HepG2 (cell line): ENCODE data around the gene ABTB2. TPM values are rescaled to one million over a fixed set of nuclear protein-coding genes. Genes with fewer than 3 reads are reported as not detected.

ENCODE experiments used
- ATAC-seq: fragments of 200-7000 bp; cut with Tn5 transposase; 3 replicates; pipeline ENCODE4 v1.9.1; 2020; ENCODE audit warnings: mild to moderate bottlenecking, moderate library complexity
- BruUV-seq: library from RNA; stranded (reverse); fragments of 400-500 nt; replicated peaks from 2 replicates; lab custom pipeline; 2021; lab: Mats Ljungman, UMichigan
- CTCF ChIA-PET: fragments of 300-600 bp; formaldehyde crosslinking; extraction: SDS; loops from one replicate; lab custom pipeline; 2021; ENCODE audit warnings: low total read pairs, inconsistent platforms, low intra/inter-chr PET ratio; lab: Yijun Ruan, JAX
- POLR2A ChIA-PET: fragments of 350-600 bp; sonication (Branson Sonifier 250); formaldehyde crosslinking; loops from one replicate; lab custom pipeline; 2020; ENCODE audit warnings: antibody characterized with exemption, inconsistent platforms; lab: Yijun Ruan, JAX
- DNase-seq: peaks from one replicate; pipeline ENCODE4 v3.0.0-alpha.2; 2015; ENCODE audit warnings: low spot score
- FAIRE-seq: peaks from 3 replicates; lab custom pipeline; 2011; peaks lifted over from hg19 to GRCh38; lab: Jason Lieb, UNC
- H2AFZ ChIP-seq: one replicate; pipeline ENCODE4 v1.6.1; 2011; ENCODE audit warnings: low read length, inconsistent platforms
- H3K27ac ChIP-seq: fragments of 300-600 bp; 3 replicates; pipeline ENCODE4 v1.8.0; 2011; ENCODE audit warnings: mixed run types, mild to moderate bottlenecking, mixed read lengths, low read length, inconsistent platforms; ENCODE audit not compliant: insufficient read depth; ENCODE audit errors: extremely low read length
- H3K27me3 ChIP-seq, 2 experiments: fragments of 200-600 bp in 1 of 2; 2 replicates in 1 of 2; 3 replicates in 1 of 2; pipeline versions ENCODE4 v1.6.0 to v1.8.0; 2011; ENCODE audit warnings: low read length in 2 of 2, mild to moderate bottlenecking in 2 of 2, moderate library complexity in 2 of 2, inconsistent platforms in 1 of 2; ENCODE audit not compliant: insufficient read depth in 2 of 2, control insufficient read depth in 1 of 2
- H3K36me3 ChIP-seq, 2 experiments: fragments of 200-600 bp in 1 of 2; replicated peaks in 1 of 2; 2 replicates in 1 of 2; 3 replicates in 1 of 2; pipeline versions ENCODE4 v1.5.1 to v1.8.0; 2011; ENCODE audit warnings: low read length in 2 of 2, inconsistent platforms in 1 of 2; ENCODE audit not compliant: insufficient read depth in 2 of 2, control insufficient read depth in 1 of 2
- H3K4me1 ChIP-seq: 2 replicates; pipeline ENCODE4 v1.5.1; 2012; ENCODE audit warnings: low read length, inconsistent platforms; ENCODE audit not compliant: insufficient read depth
- H3K4me2 ChIP-seq: 2 replicates; pipeline ENCODE4 v1.6.0; 2011; ENCODE audit warnings: low read depth, low read length, inconsistent platforms
- H3K4me3 ChIP-seq, 3 experiments: fragments of 200-600 bp in 1 of 3; sonication (generic), shearing (Covaris generic) in 1 of 3; replicated peaks in 1 of 3; 2 replicates each; pipeline ENCODE4 v1.5.1; 2011 to 2016; ENCODE audit warnings: low read length in 3 of 3, inconsistent platforms in 2 of 3, low read depth in 2 of 3, mild to moderate bottlenecking in 2 of 3, control low read depth in 1 of 3, mixed read lengths in 1 of 3; ENCODE audit not compliant: insufficient read depth in 1 of 3
- H3K79me2 ChIP-seq: one replicate; pipeline ENCODE4 v1.6.1; 2011; ENCODE audit warnings: low read length, inconsistent platforms; ENCODE audit not compliant: insufficient read depth
- H3K9ac ChIP-seq: 2 replicates; pipeline ENCODE4 v1.6.0; 2011; ENCODE audit warnings: mild to moderate bottlenecking, low read depth, low read length, inconsistent platforms; ENCODE audit not compliant: insufficient read depth
- H3K9me3 ChIP-seq: 2 replicates; pipeline ENCODE4 v1.5.1; 2012; ENCODE audit warnings: mild to moderate bottlenecking, low read length
- H4K20me1 ChIP-seq: 2 replicates; pipeline ENCODE4 v1.6.0; 2011; ENCODE audit warnings: inconsistent platforms, mild to moderate bottlenecking, low read length, moderate library complexity; ENCODE audit not compliant: insufficient read depth
- CAMTA2 ChIP-seq: sonication (generic); formaldehyde crosslinking; IDR thresholded peaks from 2 replicates; pipeline ENCODE4 v1.4.0; 2020; ENCODE audit warnings: mild to moderate bottlenecking, missing genetic modification reagents, borderline replicate concordance
- GFI1 ChIP-seq: sonication (generic); formaldehyde crosslinking; IDR thresholded peaks from 2 replicates; pipeline ENCODE4 v1.5.0; 2020; ENCODE audit warnings: missing genetic modification reagents, mild to moderate bottlenecking, borderline replicate concordance
- HMG20A ChIP-seq: IDR thresholded peaks from 2 replicates; pipeline ENCODE4 v1.6.1; 2016; ENCODE audit warnings: borderline replicate concordance
- MED1 ChIP-seq: sonication (generic); formaldehyde crosslinking; IDR thresholded peaks from 2 replicates; pipeline ENCODE4 v1.4.0; 2020; ENCODE audit warnings: missing genetic modification reagents
- MXD4 ChIP-seq: IDR thresholded peaks from 2 replicates; pipeline ENCODE4 v1.6.1; 2016; ENCODE audit warnings: mild to moderate bottlenecking, missing biosample characterization, missing genetic modification reagents
- MZF1 ChIP-seq: sonication (generic); formaldehyde crosslinking; IDR thresholded peaks from 2 replicates; pipeline ENCODE4 v1.8.1; 2023; ENCODE audit warnings: mild to moderate bottlenecking, missing genetic modification reagents, borderline replicate concordance
- NBN ChIP-seq: fragments of 450-650 bp; conservative IDR thresholded peaks from 2 replicates; pipeline ENCODE4 v1.6.1; 2017
- RARA ChIP-seq: IDR thresholded peaks from 2 replicates; pipeline ENCODE4 v1.6.1; 2016; ENCODE audit warnings: missing genetic modification reagents, missing compliant biosample characterization
- RXRB ChIP-seq: IDR thresholded peaks from 2 replicates; pipeline ENCODE4 v1.6.1; 2016; ENCODE audit warnings: borderline replicate concordance, missing genetic modification reagents, missing compliant biosample characterization
- THRA ChIP-seq: sonication (generic); formaldehyde crosslinking; IDR thresholded peaks from 2 replicates; pipeline ENCODE4 v1.4.0; 2020; ENCODE audit warnings: missing genetic modification reagents, borderline replicate concordance
- ZNF670 ChIP-seq: sonication (generic); formaldehyde crosslinking; IDR thresholded peaks from 2 replicates; pipeline ENCODE4 v1.8.0; 2022; ENCODE audit warnings: mild to moderate bottlenecking, missing genetic modification reagents, borderline replicate concordance
- ZNF746 ChIP-seq: sonication (generic); formaldehyde crosslinking; IDR thresholded peaks from 2 replicates; pipeline ENCODE4 v1.8.0; 2022; ENCODE audit warnings: mild to moderate bottlenecking, missing genetic modification reagents
- WGBS: methylation state at CpG from one replicate; pipeline ENCODE4 v1.1.6; 2017; ENCODE audit warnings: low lambda C conversion rate; 5-methylcytosine and 5-hydroxymethylcytosine counted together
- in situ Hi-C: cut with HindIII; loops from 2 replicates; pipeline ENCODE4 v1.10.0; 2017; ENCODE audit warnings: low pct_unique_long_range_greater_than_20kb; ENCODE audit not compliant: extremely low pct_ligation_motif_present
- intact Hi-C: fragments of 100-400 bp; cut with micrococcal nuclease; formaldehyde crosslinking; loops from one replicate; pipeline ENCODE4 v1.10.0; 2022; ENCODE audit not compliant: unreplicated experiment
- polyA plus RNA-seq, 8 experiments: library from polyadenylated mRNA; depleted of rRNA in 3 of 8; stranded (reverse) in 7 of 8; unstranded in 1 of 8; fragments of >200 nt; fragmentation: Illumina TruSeq in 4 of 8; extraction: Trizol in 4 of 8; gene quantifications; 2 replicates each; pipeline versions ENCODE4 v1.2.1 to v1.2.3, GENCODE V29; 2011 to 2016; ENCODE audit warnings: low read depth in 4 of 8, missing spikeins in 1 of 8, mixed read lengths in 1 of 8; ENCODE audit not compliant: insufficient read depth in 1 of 8
- total RNA-seq, 5 experiments: library from RNA; depleted of rRNA; stranded (reverse); fragments of >200 nt; fragmentation: Illumina TruSeq; extraction: Trizol; gene quantifications; 2 replicates each; pipeline ENCODE4 v1.2.3, GENCODE V29; 2016; ENCODE audit warnings: low read depth in 1 of 5
- TF ChIP-seq, protein P1 (sequence below): sonication (generic); formaldehyde crosslinking; conservative IDR thresholded peaks from 2 replicates; pipeline ENCODE4 v1.8.0; 2022; ENCODE audit warnings: low read depth, missing genetic modification reagents

The ABTB2 gene
- total and polyA plus RNA-seq, 2 of the 13 experiments (the other 11 are each of a cell fraction or from before 2014, with no cell fraction given), result 5.1 to 15.4 TPM

DNA sequence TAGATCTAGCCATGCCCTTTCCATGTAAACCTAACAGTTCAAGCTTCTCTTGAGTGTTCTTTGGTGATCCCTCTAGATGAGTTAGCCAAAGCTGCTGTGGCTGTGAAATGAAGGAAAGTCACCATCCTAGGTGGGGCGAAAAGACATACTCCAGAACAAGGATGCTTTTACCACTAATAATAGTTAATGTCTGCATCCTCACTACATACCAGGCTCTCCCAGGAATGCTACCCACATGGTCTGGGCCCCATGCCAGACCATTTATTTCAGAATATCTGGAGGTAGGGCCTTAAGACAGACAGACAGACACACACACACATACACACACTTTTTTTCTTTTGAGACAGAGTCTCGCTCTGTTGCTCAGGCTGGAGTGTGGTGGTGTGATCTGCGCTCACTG, 14.7 kb downstream of the ABTB2 start:
- CTCF ChIA-PET, result no interaction called here
- POLR2A ChIA-PET, result interaction anchor here (4.3 kb wide), 1 partner anchor 14 kb away, joined by 24 read pairs; the partner anchor contains the start of gene ABTB2
- Histone ChIP-seq H2AFZ (no peak overlapping the region), H3K4me3 (no peak overlapping the region)
- ATAC-seq, result no peak
- intact Hi-C loops, result no loop called here
- TF ChIP-seq ZNF746 (no peak), ZNF670 (CRISPR knock-in tag) (no peak), NBN (no peak), CAMTA2 (CRISPR knock-in tag) (0 out of 2 replicates have a peak, but pooled peaks have one; percentile 1)
- TF ChIP-seq, protein P1, sequence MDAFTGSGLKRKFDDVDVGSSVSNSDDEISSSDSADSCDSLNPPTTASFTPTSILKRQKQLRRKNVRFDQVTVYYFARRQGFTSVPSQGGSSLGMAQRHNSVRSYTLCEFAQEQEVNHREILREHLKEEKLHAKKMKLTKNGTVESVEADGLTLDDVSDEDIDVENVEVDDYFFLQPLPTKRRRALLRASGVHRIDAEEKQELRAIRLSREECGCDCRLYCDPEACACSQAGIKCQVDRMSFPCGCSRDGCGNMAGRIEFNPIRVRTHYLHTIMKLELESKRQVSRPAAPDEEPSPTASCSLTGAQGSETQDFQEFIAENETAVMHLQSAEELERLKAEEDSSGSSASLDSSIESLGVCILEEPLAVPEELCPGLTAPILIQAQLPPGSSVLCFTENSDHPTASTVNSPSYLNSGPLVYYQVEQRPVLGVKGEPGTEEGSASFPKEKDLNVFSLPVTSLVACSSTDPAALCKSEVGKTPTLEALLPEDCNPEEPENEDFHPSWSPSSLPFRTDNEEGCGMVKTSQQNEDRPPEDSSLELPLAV, result no peak
- TF ChIP-seq, all 625 proteins: peak for 1
- Histone ChIP-seq H3K9me3 (no peaks in the 10 kb centered on the region), H3K36me3 (no peaks in the 10 kb centered on the region), H3K4me2 (no peak overlapping the region), H3K79me2 (peaks cover 89% of the 10 kb centered on the region), H4K20me1 (no peaks in the 10 kb centered on the region), H3K27me3 (no peaks in the 10 kb centered on the region), H3K4me1 (peaks cover 99% of the 10 kb centered on the region), H3K9ac (no peak overlapping the region), H3K27ac (no peak overlapping the region)
- FAIRE-seq (no peak), DNase-seq (no peak)
- 98% methylated on average over 3 of the region's 3 CpGs for WGBS
- BruUV-seq, result no TSS peak
- in situ Hi-C loops, result no loop called here

DNA sequence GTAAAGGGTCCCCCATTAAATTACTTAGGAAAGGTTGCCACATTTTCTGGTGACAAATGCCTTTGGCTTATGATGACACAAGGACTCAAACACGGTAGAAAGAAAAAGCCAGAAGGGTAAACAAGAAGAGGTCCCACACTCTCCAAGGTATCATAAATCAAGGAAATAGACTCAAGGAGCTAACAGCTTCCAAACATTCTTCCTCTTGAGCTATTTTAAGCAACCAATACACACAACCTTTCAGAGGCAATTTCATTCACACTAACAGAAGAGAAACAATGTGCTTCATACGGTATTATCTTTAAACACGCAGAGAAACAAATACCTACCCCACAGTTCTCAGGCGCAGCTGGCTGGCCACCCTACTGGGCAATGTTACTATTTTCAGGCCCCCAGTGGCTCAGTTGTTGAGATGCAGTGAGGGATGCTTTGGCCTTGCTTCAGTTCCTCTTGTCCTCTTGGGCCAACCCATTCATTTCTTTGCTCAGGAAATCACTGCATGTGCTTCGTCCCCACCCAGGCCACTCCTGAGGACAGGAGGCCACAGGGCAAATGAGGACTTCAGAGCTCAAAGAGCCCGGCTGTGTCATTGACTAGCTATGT, 15.8 kb downstream of the ABTB2 start:
- POLR2A ChIA-PET, result interaction anchor here (4.3 kb wide), 1 partner anchor 15 kb away, joined by 24 read pairs; the partner anchor contains the start of gene ABTB2
- Histone ChIP-seq H3K9me3 (no peaks in the 10 kb centered on the region), H3K4me1 (peaks cover 99% of the 10 kb centered on the region), H3K36me3 (no peaks in the 10 kb centered on the region), H3K9ac (no peak overlapping the region), H3K79me2 (peaks cover 89% of the 10 kb centered on the region), H3K27ac (no peak overlapping the region), H3K4me2 (no peak overlapping the region), H3K4me3 (no peak overlapping the region), H3K27me3 (no peaks in the 10 kb centered on the region), H2AFZ (no peak overlapping the region), H4K20me1 (no peaks in the 10 kb centered on the region)
- intact Hi-C loops (no loop called here), in situ Hi-C loops (no loop called here)
- DNase-seq (no peak), ATAC-seq (no peak), FAIRE-seq (no peak)
- TF ChIP-seq HMG20A (CRISPR knock-in tag) (peak; percentile 31; the same call in 1 of the 2 replicates), RARA (peak; percentile 73), MXD4 (CRISPR knock-in tag) (no peak), MZF1 (no peak), GFI1 (peak; percentile 86), RXRB (CRISPR knock-in tag) (peak; percentile 72), THRA (CRISPR knock-in tag) (peak; percentile 73; the same call in 1 of the 2 replicates), MED1 (CRISPR knock-in tag) (peak; percentile 37; the same call in 1 of the 2 replicates)
- no TSS peak for BruUV-seq
- 83% methylated on average over 6 of the region's 6 CpGs for WGBS
- CTCF ChIA-PET, result no interaction called here
